Sciatic nerve (tissue), 2 donors: ENCODE results near the gene PPP1R9B. TPM values are rescaled to one million over a fixed set of nuclear protein-coding genes. Genes with fewer than 3 reads are reported as not detected.

Experiments used
- ATAC-seq: fragments of 200-7000 bp; cut with Tn5 transposase; one replicate; pipeline ENCODE4 v1.9.1; 2020; ENCODE audit warnings: mild to moderate bottlenecking, moderate library complexity
- DNase-seq: peaks from one replicate; pipeline ENCODE4 v3.0.0-alpha.2; 2020; ENCODE audit warnings: low spot score
- intact Hi-C: fragments of 100-400 bp; cut with DNase I; formaldehyde crosslinking; loops from one replicate; pipeline ENCODE4 v1.14.2; 2022
- total RNA-seq: library from RNA; stranded (reverse); fragmentation: NEBNext Ultra II Directional; extraction: Animal tissue kit (Norgen Biotek cat#: 25700); gene quantifications from one replicate; pipeline ENCODE4 v1.2.1, GENCODE V29; 2021
- donor health status: DM: no; HTN: no; CAD: no.
- donor health status: DM: no; HTN: no; CAD: no.

Gene PPP1R9B
- total RNA-seq, 1 donor from 2014 or later, result 58.8 TPM

DNA sequence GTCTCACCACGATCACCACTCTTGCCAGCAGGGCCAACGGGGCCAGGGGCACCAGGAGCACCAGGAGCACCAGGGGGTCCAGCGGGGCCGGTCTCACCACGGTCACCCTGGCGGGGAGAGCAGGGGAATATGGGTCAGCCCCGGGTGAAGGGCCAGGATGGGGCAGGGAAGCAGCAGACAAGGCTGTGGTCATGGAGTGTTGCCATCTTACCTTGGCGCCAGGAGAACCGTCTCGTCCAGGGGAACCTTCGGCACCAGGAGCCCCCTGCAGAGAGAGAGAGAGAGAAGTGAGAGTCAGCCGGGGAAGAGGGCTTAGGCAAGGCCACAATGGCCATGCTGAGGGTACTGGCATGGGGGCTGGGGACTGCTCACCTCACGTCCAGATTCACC, 38.0 kb upstream of the PPP1R9B start:
- intact Hi-C loops, result no loop called here
- ATAC-seq, result no peak

DNA sequence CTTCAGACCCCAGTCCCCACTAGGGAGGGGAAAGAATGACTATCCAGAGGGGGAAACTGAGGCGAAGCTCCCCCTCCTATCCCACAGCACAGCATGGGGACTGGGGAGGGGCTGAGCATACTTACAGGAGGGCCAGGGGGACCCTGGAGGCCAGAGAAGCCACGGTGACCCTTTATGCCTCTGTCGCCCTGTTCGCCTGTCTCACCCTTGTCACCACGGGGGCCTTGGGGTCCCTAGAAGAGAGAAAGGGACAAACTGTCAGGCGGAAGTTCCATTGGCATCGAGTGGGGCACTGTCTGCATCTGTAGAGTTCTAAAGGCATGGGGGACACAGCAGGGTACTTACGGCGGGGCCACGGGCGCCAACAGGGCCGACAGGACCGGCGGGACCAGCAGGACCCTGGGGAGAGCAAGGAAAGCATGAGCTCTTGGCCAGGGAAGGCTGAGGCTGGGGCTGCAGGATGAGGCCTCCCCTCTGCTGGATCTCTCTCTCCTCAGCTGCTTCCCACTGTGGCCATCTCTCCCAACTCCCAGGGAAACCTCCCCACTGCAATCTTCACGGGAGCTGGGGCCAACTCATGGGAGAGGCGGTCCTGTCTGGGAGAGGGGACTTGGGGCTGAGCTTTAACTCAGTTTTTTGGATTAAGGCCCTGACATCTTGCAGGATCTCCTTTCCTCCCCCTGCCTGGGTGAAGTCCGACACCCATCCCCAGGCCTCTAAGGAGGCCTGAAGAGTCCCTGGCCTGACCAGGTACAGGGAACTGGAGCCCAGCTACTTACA, 37.5 kb upstream of the PPP1R9B start:
- intact Hi-C loops, result no loop called here
- ATAC-seq (no peak), DNase-seq (no peak)

More for the DNA sequence above, 38.0 kb upstream of the PPP1R9B start:
- DNase-seq, result no peak

DNA sequence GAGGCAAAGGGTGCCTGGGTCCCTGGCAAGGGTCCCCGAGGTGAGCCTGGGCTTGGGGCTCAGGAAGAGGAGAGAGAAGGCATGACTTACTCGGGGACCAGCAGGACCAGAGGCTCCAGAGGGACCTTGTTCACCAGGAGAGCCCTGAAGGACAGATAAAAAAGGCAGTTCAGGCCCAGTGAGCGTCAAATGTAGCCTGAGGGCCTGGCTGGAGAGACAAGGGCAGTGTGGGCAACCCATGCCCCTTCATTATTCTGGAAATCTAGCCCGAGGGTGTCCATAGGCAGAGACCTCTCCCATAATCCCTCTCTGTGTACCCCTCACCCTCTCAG, 36.9 kb upstream of the PPP1R9B start:
- DNase-seq (no peak), ATAC-seq (no peak)
- intact Hi-C loops, result no loop called here

DNA sequence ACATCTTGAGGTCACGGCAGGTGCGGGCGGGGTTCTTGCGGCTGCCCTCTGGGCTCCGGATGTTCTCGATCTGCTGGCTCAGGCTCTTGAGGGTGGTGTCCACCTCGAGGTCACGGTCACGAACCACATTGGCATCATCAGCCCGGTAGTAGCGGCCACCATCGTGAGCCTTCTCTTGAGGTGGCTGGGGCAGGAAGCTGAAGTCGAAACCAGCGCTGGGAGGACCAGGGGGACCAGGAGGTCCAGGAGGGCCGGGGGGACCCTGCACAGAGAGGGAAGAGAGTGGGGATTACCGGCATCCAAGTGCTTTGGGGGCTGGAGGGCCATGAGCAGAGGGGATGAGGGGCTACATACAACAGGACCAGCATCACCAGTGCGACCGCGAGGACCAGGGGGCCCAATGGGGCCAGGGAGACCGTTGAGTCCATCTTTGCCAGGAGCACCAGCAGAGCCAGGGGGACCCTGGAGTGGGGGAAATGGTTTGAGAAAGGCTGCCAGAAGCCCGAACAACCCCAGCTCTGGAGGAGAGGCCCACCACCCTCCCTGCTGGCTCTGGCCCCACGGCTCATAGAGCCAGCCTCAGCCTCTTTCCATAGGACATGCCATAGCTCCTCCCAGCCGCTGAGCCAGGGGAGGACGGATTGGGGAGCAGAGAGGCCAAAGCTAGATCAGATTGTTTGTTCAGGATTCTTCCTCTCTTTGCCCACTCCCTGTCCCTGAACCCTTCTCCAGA, 36.4 kb upstream of the PPP1R9B start:
- ATAC-seq, result no peak
- intact Hi-C loops, result no loop called here

DNA sequence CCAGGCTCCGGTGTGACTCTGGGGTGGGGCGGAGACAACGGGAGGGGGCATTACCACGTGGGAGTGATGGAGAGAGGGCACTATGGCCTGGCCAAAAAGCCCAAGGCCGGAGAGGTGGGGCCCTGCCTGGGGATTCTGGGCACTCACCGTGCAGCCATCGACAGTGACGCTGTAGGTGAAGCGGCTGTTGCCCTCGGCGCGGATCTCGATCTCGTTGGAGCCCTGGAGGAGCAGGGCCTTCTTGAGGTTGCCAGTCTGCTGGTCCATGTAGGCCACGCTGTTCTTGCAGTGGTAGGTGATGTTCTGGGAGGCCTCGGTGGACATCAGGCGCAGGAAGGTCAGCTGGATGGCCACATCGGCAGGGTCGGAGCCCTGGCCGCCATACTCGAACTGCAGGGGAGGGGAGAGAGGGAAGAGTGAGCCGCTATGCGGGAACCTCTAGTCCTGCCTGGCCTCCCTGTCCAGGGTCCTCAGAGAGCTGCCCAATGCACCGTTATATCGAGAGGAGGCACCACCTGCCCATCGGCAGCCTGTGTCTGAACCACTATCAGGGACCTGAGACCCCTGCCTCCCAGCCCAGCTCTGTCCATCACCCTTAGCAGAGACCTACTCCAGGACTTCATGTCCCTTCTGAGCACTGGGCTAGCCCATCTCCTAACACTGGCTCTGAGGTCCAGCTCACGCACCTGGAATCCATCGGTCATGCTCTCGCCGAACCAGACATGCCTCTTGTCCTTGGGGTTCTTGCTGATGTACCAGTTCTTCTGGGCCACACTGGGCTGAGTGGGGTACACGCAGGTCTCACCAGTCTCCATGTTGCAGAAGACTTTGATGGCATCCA, 35.4 kb upstream of the PPP1R9B start:
- intact Hi-C loops, result no loop called here
- no peak for ATAC-seq
- no peak for DNase-seq

More for the DNA sequence above, 36.4 kb upstream of the PPP1R9B start:
- no peak for DNase-seq

DNA sequence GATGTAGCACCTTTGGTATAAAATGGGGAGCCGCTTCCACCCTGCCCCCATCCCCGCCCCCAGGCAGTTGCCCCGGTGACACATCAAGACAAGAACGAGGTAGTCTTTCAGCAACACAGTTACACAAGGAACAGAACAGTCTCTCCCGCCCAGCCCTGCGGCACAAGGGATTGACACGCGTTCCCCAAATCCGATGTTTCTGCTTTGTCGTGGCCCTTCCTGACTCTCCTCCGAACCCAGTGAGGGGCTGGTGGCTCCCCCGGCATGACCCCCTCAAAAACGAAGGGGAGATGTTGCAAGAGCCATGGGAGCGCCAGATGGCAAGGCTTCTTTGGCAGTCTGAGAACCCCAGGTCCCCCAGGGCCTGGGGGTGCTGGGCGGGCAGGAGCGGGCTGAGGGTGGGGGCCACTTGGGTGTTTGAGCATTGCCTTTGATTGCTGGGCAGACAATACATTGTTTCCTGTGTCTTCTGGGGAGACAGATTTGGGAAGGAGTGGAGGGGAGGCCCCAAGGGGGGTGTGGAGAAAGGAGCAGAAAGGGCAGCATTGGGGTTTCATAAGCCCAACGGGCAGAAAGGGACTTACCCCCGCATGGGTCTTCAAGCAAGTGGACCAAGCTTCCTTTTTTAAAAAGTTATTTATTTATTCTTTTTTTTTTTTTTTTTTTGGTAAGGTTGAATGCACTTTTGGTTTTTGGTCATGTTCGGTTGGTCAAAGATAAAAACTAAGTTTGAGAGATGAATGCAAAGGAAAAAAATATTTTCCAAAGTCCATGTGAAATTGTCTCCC, 34.3 kb upstream of the PPP1R9B start:
- no peak for DNase-seq
- ATAC-seq, result peak; percentile 70
- intact Hi-C loops, result no loop called here

DNA sequence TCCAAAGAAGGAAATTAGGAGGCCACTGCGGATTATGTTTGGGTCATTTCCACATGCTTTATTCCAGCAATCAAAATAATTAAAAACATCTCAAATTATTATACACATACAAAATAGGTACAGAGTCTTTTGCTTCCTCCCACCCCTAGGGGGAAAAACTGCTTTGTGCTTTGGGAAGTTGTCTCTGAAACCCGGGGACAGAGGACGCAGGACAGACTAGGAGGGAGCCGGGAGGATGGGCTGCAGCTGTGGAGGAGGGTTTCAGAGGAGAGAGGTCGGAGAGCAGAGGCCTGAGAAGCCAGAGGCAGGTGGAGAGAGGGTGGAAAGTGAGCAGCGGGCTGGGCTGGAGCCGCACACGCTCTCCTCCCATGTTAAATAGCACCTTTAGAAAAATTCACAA, 33.6 kb upstream of the PPP1R9B start:
- intact Hi-C loops, result no loop called here
- no peak for DNase-seq
- ATAC-seq, result peak; percentile 16

DNA sequence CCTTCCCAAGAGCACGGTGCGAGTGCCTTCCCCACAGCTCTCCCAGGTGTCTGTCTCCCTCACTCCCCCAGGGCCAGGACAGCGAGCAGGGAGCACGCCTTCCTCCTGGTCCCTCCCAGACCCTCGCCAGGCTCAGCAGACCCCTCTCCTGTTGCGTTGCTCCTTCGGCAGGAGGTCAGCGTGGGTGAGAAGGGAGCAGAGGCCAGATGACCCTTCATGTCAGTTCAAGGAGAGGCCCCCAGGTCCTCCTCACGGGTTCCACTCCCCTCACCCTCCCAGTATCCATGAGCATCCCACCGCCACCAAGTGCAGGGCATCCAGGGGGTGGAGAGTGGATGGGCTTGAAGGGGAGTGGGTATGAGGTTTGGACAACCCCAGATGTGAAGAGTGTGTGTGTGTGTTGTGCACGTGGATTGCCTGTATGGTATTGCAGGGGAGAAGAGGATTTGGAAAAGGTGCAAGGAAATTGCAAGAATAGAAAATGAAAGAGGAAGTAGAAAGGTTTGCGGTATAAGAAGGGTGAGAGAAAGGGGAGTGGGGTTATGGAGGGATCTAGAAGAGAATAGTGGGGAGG, 33.0 kb upstream of the PPP1R9B start:
- intact Hi-C loops, result no loop called here
- DNase-seq (no peak), ATAC-seq (no peak)

DNA sequence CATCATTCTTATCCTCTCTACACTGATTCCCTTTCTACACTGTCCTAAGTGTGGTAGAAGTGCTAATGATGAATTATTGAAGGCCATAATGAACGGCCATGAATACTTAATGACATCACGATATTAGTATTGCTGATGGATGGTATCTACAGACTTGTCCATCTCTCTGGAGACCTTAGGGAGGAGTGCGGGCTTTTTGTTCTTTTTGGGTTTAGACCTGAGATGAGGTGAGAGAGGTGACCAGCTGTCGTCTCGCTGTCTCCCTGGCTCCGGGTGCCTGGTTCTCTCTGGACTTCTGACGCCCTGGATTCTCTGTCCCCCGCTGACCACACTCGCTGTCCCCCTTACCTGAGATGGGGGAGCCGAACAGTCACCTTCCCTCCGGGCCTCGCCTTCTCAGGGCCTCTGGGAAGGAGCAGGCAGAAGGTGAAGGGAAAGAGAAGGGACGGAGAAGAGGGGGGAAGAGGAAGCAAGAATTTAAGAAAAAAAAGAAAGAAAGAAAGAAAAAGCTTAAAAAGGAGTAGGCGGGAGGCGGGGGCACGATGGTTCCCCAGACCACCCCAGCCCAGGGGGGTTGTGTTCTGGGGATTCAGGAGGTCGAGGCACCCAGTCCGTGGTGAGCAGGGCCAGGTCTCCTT, 32.4 kb upstream of the PPP1R9B start:
- ATAC-seq (no peak), DNase-seq (no peak)
- intact Hi-C loops, result no loop called here

DNA sequence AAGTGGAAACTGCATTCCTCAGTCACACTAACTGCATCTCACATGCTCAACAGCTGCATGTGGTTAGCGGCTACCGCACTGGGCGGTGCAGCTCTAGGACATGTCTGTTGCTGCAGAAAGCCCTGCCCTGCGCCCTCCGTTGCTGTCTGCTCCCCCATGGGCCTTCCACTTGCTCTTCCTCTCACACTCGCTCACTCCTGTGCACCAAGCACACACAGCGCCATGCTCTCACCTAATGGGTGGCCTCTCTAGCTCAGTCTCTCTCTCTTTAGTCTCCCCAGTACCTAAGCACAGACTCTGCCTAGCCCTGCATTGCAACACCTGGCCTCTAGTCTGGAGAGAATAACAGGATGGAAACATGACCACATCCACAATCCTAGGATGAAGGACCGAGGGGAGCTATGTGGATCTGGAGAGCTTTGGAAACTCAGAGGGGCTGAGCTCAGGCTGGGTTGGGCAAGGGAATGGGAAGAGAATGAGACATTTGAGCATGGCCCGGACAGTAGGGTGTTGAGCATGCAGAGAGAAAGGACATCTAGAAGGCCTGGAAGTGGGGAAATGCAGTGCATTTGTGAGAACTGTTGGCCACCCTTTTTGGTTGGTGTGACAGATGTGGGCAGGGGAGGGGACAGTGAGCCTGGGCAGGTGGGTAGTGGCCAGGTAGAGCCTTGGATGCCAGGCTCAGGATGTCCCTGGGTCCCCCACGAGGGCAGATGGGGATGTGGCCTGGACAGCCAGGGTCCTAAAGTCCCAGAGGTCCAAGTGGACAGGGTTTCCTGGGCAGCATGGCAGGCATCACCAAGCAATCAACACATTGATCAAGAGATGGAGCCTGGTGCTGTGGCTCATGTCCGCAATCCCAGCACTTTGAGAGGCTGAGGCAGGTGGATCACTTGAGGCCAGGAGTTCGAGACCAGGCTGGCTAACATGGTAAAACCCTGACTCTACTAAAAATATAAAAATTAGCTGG, 31.4 kb upstream of the PPP1R9B start:
- intact Hi-C loops, result no loop called here
- ATAC-seq, result no peak

DNA sequence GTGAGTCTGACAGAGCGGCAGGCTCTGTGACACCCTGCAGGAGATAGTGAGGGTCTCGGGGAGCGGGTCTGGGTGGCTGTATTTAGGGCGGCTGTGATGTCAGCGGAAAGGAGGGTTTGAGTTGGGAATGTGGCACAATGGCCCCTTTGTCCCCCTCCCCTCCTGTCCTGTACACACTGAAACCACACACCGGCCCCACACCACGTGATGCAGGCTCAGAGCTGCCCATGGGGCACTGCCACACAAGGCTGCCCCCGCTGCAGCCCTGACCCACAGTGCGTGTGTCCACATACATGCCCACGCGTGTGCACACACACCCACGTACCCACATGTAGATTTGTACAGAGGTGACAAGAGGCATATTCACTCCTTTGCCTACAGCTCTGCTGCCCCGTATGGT, 30.7 kb upstream of the PPP1R9B start:
- DNase-seq (no peak), ATAC-seq (peak; percentile 15)
- intact Hi-C loops, result no loop called here

More for the DNA sequence above, 31.4 kb upstream of the PPP1R9B start:
- DNase-seq, result no peak

DNA sequence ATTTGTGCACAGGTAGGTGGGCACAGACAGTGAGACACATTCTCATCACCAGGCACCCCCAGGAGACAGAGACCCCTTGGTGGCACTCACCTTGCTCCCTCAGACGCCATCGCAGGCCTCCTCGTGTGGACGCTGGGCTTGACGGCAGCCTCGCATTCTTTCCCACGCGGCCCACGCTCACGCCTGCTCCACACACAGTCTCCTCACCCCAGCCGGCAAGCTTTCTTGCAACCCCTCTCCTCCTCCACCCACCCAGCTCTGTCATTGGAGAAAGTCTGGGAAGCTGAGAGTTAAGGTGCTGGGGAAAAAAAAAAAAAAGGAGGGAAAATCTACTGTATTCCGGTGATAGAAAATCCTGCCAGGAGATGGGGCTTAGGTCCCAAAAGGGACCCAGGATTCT, 30.1 kb upstream of the PPP1R9B start:
- DNase-seq (no peak), ATAC-seq (no peak)
- intact Hi-C loops, result no loop called here

DNA sequence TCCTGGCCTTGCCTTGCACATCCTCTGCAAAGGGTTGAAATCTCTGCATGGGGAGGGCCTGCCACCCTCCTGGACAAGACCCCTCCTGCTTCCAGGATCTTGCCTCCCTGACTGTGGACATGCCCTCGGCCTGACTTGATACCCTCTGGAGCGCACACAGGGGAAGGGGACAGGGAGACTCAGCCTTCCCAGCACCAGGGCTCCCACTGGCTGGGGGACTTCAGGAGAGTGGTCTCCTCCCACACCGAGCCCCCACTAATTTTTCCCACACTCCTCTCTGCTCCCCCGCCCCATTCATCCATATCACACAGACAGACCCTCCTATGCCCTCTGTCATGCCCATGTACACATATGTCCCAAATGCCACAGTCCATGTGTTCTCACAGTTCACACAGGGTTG, 29.6 kb upstream of the PPP1R9B start:
- intact Hi-C loops, result no loop called here
- no peak for DNase-seq

DNA sequence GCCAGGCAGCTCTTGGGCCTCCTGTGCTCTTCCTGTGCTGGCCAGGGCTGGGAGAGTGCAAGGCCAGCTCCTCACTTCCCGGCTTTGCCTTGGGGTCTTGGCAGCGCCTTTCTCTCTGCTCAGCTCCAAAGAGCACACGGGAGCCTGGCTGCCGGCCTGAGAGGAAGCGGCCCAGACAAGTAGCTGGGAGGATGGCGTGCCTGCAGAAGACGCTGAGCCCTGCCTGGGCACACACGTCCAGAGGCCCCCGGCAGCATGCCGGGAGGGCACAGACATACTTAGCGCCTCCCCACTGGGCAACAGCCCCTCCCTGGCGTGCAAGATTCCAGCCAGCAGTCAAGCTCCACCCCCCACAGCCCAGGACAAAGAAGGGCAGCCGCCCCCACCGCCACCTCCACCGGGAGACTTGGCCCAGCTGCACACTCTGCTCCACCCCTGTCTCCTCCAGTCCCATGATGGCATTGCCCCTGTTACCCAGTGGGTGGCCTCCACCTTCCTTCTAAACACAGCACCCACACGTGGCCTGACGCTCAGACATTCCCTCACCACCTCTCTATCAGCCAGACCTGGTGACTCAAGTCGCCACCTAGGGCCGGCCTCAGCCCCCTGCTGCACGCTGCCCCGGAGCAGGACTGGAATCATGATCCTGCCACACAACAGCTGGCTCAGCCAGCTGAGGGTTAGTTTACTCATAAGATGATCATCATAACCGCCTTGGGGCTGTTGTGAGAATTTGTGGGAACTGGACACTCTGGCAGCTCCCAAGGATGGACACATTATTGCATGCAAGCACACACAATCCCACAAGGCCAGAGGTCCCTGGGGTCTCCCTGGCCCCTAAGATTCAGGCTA, 27.7 kb upstream of the PPP1R9B start:
- DNase-seq (peak; percentile 82), ATAC-seq (peak; percentile 56)
- intact Hi-C loops, result no loop called here

More for the DNA sequence above, 29.6 kb upstream of the PPP1R9B start:
- no peak for ATAC-seq

DNA sequence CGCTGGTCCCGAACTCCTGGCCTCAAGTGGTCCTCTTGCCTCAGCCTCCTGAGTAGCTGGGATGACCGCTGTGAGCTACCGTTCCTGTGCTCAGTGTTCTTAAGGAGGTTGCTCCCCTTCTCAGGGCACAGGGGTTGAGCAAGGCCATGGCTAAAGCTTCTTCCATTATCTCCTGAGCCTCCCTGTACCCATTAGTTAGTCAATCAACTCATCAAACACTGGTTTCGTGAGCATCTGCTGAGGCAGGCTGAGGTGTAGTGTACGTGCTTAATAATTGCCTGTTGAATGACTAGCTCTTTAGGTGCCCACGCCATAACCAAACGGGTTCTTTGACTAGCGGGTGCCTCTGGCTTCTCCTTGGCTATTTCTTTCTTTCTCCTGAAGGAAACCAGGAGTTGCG, 27.0 kb upstream of the PPP1R9B start:
- DNase-seq (no peak), ATAC-seq (no peak)
- intact Hi-C loops, result no loop called here
